Naive thymus-derived CD4-positive, alpha-beta T cell (primary cell): Measurements from ENCODE around the gene NT5C3B. TPM values are rescaled to one million over a fixed set of nuclear protein-coding genes. Genes with fewer than 3 reads are reported as not detected.

Experiments used
- ATAC-seq: fragments of 150-1000 bp; cut with Tn5 transposase; 2 replicates; pipeline ENCODE4 v1.10.0; 2021; ENCODE audit warnings: mild to moderate bottlenecking, moderate library complexity
- CTCF ChIA-PET: fragments of 350-600 bp; sonication (Branson Sonifier 250); formaldehyde crosslinking; loops from one replicate; lab custom pipeline; 2021; ENCODE audit warnings: antibody characterized with exemption; lab: Charles Lee
- POLR2A ChIA-PET: fragments of 350-600 bp; sonication (Branson Sonifier 250); formaldehyde crosslinking; loops from one replicate; lab custom pipeline; 2021; ENCODE audit warnings: antibody characterized with exemption, inconsistent platforms; lab: Charles Lee
- DNase-seq, 9 donors: peaks; one replicate each; pipeline versions ENCODE4 v3.0.0 to v3.0.0-alpha.2; 2020 to 2022; ENCODE audit warnings: mixed read lengths in 1 of 9
- H3K27ac ChIP-seq: one replicate; pipeline ENCODE4 v1.7.0; 2013; ENCODE audit warnings: mild to moderate bottlenecking, low read depth, low read length, moderate library complexity
- H3K27me3 ChIP-seq, 2 donors: one replicate each; pipeline ENCODE4 v1.7.0; 2013; ENCODE audit warnings: low read length in 2 of 2, mild to moderate bottlenecking in 2 of 2, moderate library complexity in 2 of 2; ENCODE audit not compliant: control insufficient read depth in 2 of 2, insufficient read depth in 2 of 2
- H3K36me3 ChIP-seq, 3 experiments: 1 replicate in 2 of 3; 2 replicates in 1 of 3; pipeline ENCODE4 v1.7.0; 2013; ENCODE audit warnings: low read length in 3 of 3, mild to moderate bottlenecking in 3 of 3, moderate library complexity in 1 of 3; ENCODE audit not compliant: insufficient read depth in 3 of 3, control insufficient read depth in 2 of 3
- H3K4me1 ChIP-seq, 2 donors: one replicate each; pipeline ENCODE4 v1.7.0; 2013; ENCODE audit warnings: low read length in 2 of 2, mild to moderate bottlenecking in 2 of 2, moderate library complexity in 1 of 2; ENCODE audit not compliant: control insufficient read depth in 2 of 2, insufficient read depth in 2 of 2
- H3K4me3 ChIP-seq: 2 replicates; pipeline ENCODE4 v1.7.0; 2013; ENCODE audit warnings: mild to moderate bottlenecking, low read length
- H3K9me3 ChIP-seq, 3 experiments: 1 replicate in 2 of 3; 2 replicates in 1 of 3; pipeline ENCODE4 v1.7.0; 2013; ENCODE audit warnings: low read length in 3 of 3; ENCODE audit not compliant: control insufficient read depth in 2 of 3
- H3K27ac Mint-ChIP-seq, 9 donors: one replicate each; pipeline ENCODE4 v1.8.0; 2020 to 2022; ENCODE audit warnings: mixed read lengths in 9 of 9, mild to moderate bottlenecking in 8 of 9, moderate library complexity in 5 of 9, inconsistent platforms in 2 of 9
- H3K27me3 Mint-ChIP-seq, 5 donors: one replicate each; pipeline ENCODE4 v1.8.0; 2021 to 2022; ENCODE audit warnings: mixed read lengths in 5 of 5, mild to moderate bottlenecking in 1 of 5
- H3K36me3 Mint-ChIP-seq, 5 donors: one replicate each; pipeline ENCODE4 v1.8.0; 2020 to 2022; ENCODE audit warnings: mixed read lengths in 5 of 5, mild to moderate bottlenecking in 3 of 5, inconsistent platforms in 1 of 5
- H3K4me1 Mint-ChIP-seq, 7 donors: one replicate each; pipeline ENCODE4 v1.8.0; 2020 to 2022; ENCODE audit warnings: mixed read lengths in 7 of 7, mild to moderate bottlenecking in 3 of 7, inconsistent platforms in 1 of 7
- H3K4me3 Mint-ChIP-seq, 10 donors: one replicate each; pipeline ENCODE4 v1.8.0; 2020 to 2022; ENCODE audit warnings: mild to moderate bottlenecking in 10 of 10, mixed read lengths in 10 of 10, moderate library complexity in 6 of 10, inconsistent platforms in 2 of 10
- H3K9me3 Mint-ChIP-seq, 11 donors: one replicate each; pipeline ENCODE4 v1.8.0; 2020 to 2022; ENCODE audit warnings: mixed read lengths in 11 of 11, mild to moderate bottlenecking in 4 of 11, inconsistent platforms in 1 of 11, moderate library complexity in 1 of 11
- intact Hi-C, 2 donors: fragments of 100-400 bp; cut with micrococcal nuclease; formaldehyde crosslinking; loops; one replicate each; pipeline ENCODE4 v1.15.1; 2023
- polyA plus RNA-seq, 2 donors: library from polyadenylated mRNA; unstranded; fragments of 300-500 nt; fragmentation: Illumina TruSeq; gene quantifications; one replicate each; pipeline ENCODE4 v1.2.3, GENCODE V29; 2021
- total RNA-seq, 6 experiments: library from RNA in 5 of 6; stranded (reverse) in 5 of 6; gene quantifications; 1 replicate in 5 of 6; 2 replicates in 1 of 6; pipeline ENCODE4 v1.2.3 and lab custom pipeline; 2021 to 2026

Gene NT5C3B
- total and polyA plus RNA-seq, 7 experiments from 2014 or later = 26.8 to 66.7 (median 38.8) TPM

DNA sequence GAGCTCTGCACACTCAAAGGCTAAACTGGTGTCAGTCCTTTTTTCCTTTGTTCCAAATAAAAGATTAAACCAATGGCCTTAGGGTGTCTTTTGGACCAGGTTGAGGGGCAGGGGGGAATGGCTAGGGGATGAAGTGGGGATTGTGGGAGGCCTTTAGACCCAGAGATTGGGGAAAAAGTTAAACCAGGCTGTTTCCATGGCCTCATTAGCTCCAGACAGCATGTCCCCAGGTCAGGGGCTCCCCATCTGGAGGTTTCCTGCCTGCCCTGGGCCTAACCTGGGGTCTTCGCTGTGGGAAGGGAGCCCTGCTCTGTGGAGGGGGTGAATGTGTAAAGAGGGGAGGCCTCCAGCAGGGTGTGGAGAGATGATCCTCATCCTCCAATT is 12.9 kb downstream of the NT5C3B start:
- ATAC-seq (no peak), DNase-seq (no peak)
- CTCF ChIA-PET = interaction anchor here (0.9 kb wide), 1 partner anchor 11 kb away, joined by 4 read pairs; the partner anchor contains the start of gene P3H4
- peaks cover 0 to 6% (median 0%) of the 10 kb centered on the region in 5 donors for H3K36me3 Mint-ChIP-seq
- H3K36me3 ChIP-seq = peaks cover 0 to 22% (median 2%) of the 10 kb centered on the region in 3 experiments
- no peaks in the 10 kb centered on the region for H3K4me1 ChIP-seq
- no peaks in the 10 kb centered on the region for H3K27me3 Mint-ChIP-seq
- POLR2A ChIA-PET = no interaction called here
- no peaks in the 10 kb centered on the region for H3K9me3 ChIP-seq
- H3K9me3 Mint-ChIP-seq = no peaks in the 10 kb centered on the region
- no peak overlapping the region for H3K4me3 ChIP-seq
- intact Hi-C loops = no loop called here
- H3K4me3 Mint-ChIP-seq = no peak overlapping the region
- no peak overlapping the region for H3K27ac ChIP-seq
- H3K27me3 ChIP-seq = no peaks in the 10 kb centered on the region
- no peak overlapping the region for H3K27ac Mint-ChIP-seq
- H3K4me1 Mint-ChIP-seq = no peaks in the 10 kb centered on the region

DNA sequence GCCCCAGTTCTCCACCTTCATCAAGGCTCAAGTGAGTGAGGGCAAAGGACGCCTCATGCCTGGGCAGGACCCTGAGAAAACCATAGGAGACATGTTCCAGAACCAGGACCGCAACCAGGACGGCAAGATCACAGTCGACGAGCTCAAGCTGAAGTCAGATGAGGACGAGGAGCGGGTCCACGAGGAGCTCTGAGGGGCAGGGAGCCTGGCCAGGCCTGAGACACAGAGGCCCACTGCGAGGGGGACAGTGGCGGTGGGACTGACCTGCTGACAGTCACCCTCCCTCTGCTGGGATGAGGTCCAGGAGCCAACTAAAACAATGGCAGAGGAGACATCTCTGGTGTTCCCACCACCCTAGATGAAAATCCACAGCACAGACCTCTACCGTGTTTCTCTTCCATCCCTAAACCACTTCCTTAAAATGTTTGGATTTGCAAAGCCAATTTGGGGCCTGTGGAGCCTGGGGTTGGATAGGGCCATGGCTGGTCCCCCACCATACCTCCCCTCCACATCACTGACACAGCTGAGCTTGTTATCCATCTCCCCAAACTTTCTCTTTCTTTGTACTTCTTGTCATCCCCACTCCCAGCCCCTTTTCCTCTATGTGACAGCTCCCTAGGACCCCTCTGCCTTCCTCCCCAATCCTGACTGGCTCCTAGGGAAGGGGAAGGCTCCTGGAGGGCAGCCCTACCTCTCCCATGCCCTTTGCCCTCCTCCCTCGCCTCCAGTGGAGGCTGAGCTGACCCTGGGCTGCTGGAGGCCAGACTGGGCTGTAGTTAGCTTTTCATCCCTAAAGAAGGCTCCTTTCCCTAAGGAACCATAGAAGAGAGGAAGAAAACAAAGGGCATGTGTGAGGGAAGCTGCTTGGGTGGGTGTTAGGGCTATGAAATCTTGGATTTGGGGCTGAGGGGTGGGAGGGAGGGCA is 13.6 kb downstream of the NT5C3B start:
- ATAC-seq = no peak
- POLR2A ChIA-PET = no interaction called here

GRCh38 chr17:41821776-41822175 is 14.3 kb downstream of the NT5C3B start:
- Mint-ChIP-seq H3K27ac (no peak overlapping the region), H3K4me3 (no peak overlapping the region), H3K4me1 (no peaks in the 10 kb centered on the region), H3K36me3 (peaks cover 0 to 4% (median 0%) of the 10 kb centered on the region in 5 donors), H3K9me3 (no peaks in the 10 kb centered on the region), H3K27me3 (no peaks in the 10 kb centered on the region)
- H3K36me3 ChIP-seq = peaks cover 0 to 13% (median 2%) of the 10 kb centered on the region in 3 experiments
- H3K4me1 ChIP-seq = no peaks in the 10 kb centered on the region
- ATAC-seq (no peak), DNase-seq (no peak)
- no peaks in the 10 kb centered on the region for H3K27me3 ChIP-seq
- intact Hi-C loops = no loop called here
- ChIA-PET CTCF (no interaction called here), POLR2A (no interaction called here)
- no peaks in the 10 kb centered on the region for H3K9me3 ChIP-seq
- no peak overlapping the region for H3K4me3 ChIP-seq
- no peak overlapping the region for H3K27ac ChIP-seq

More for the DNA sequence above, 13.6 kb downstream of the NT5C3B start:
- CTCF ChIA-PET = interaction anchor here (0.9 kb wide), 1 partner anchor 11 kb away, joined by 4 read pairs; the partner anchor contains the start of gene P3H4
- Mint-ChIP-seq H3K27me3 (no peaks in the 10 kb centered on the region), H3K9me3 (no peaks in the 10 kb centered on the region), H3K36me3 (peaks cover 0 to 4% (median 0%) of the 10 kb centered on the region in 5 donors), H3K27ac (peak overlapping the region in 1 of 9 donors; percentile 36), H3K4me1 (no peaks in the 10 kb centered on the region), H3K4me3 (no peak overlapping the region)
- H3K36me3 ChIP-seq = peaks cover 0 to 16% (median 2%) of the 10 kb centered on the region in 3 experiments
- DNase-seq = no peak
- H3K27me3 ChIP-seq = no peaks in the 10 kb centered on the region
- H3K4me3 ChIP-seq = no peak overlapping the region
- intact Hi-C loops = no loop called here
- no peaks in the 10 kb centered on the region for H3K9me3 ChIP-seq
- no peak overlapping the region for H3K27ac ChIP-seq
- H3K4me1 ChIP-seq = no peaks in the 10 kb centered on the region

GRCh38 chr17:41818024-41818423 is 18.0 kb downstream of the NT5C3B start:
- ChIA-PET CTCF (interaction anchor here (0.6 kb wide), 1 partner anchor 24 kb away, joined by 3 read pairs; no protein-coding TSS in a partner anchor), POLR2A (no interaction called here)
- H3K4me3 ChIP-seq = no peak overlapping the region
- no peaks in the 10 kb centered on the region for H3K27me3 ChIP-seq
- ATAC-seq (no peak), DNase-seq (no peak)
- no peak overlapping the region for H3K27ac ChIP-seq
- Mint-ChIP-seq H3K27ac (peak overlapping the region in 1 of 9 donors; percentile 25), H3K4me1 (peaks cover 0 to 5% (median 4%) of the 10 kb centered on the region in 7 donors), H3K36me3 (no peaks in the 10 kb centered on the region), H3K27me3 (peaks cover 0 to 6% (median 0%) of the 10 kb centered on the region in 5 donors), H3K9me3 (no peaks in the 10 kb centered on the region), H3K4me3 (no peak overlapping the region)
- intact Hi-C loops = no loop called here
- H3K9me3 ChIP-seq = no peaks in the 10 kb centered on the region
- H3K36me3 ChIP-seq = no peaks in the 10 kb centered on the region
- no peaks in the 10 kb centered on the region for H3K4me1 ChIP-seq

- Histone ChIP-seq H3K4me3 (no peak overlapping the region), H3K27ac (no peak overlapping the region), H3K4me1 (peaks cover 0 to 9% of the 10 kb centered on the region in 2 donors), H3K36me3 (no peaks in the 10 kb centered on the region), H3K27me3 (no peaks in the 10 kb centered on the region), H3K9me3 (no peaks in the 10 kb centered on the region)
- DNase-seq = no peak
- intact Hi-C loops = no loop called here
- Mint-ChIP-seq H3K27me3 (peaks cover 0 to 15% (median 0%) of the 10 kb centered on the region in 5 donors), H3K36me3 (no peaks in the 10 kb centered on the region), H3K9me3 (peaks cover 0 to 2% (median 0%) of the 10 kb centered on the region in 11 donors), H3K27ac (no peak overlapping the region), H3K4me1 (peaks cover 5 to 10% (median 8%) of the 10 kb centered on the region in 7 donors), H3K4me3 (no peak overlapping the region)
- ChIA-PET CTCF (no interaction called here), POLR2A (no interaction called here)
- no peak for ATAC-seq
Observed at GRCh38 chr17:41816637-41817320, 19.3 kb downstream of the NT5C3B start.

DNA sequence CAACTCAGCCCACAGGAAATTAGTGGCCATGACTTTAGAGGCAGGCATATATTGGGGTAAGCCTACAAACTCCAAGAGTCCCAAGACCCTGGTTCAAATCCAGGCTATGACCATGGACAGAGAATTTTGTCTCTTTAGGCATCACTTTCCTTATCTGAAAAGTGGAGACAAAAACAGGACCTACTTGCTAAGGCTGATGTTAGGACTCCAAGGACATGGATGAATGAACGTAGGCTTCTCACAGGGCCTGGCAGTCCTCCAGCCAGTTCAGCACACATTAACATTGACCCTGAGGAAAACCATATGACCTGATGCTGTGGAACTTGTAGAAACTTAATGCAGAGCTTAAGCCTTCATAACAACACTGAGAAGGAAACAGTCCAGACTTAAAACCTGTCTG is 21.8 kb downstream of the NT5C3B start:
- Mint-ChIP-seq H3K9me3 (peaks cover 0 to 2% (median 0%) of the 10 kb centered on the region in 11 donors), H3K4me1 (peaks cover 14 to 25% (median 21%) of the 10 kb centered on the region in 7 donors), H3K27ac (peak overlapping the region in 1 of 9 donors; percentile 31), H3K4me3 (peak overlapping the region in 4 of 10 donors; percentile 25 to 64 (median 50)), H3K27me3 (peaks cover 0 to 22% (median 0%) of the 10 kb centered on the region in 5 donors), H3K36me3 (peaks cover 0 to 2% (median 0%) of the 10 kb centered on the region in 5 donors)
- ChIA-PET CTCF (interaction anchor here (1.1 to 1.3 kb wide), 2 partner anchors 12 to 76 kb away, joined by 3 to 4 read pairs; no protein-coding TSS in a partner anchor), POLR2A (no interaction called here)
- intact Hi-C loops = no loop called here
- no peak for DNase-seq
- Histone ChIP-seq H3K4me3 (no peak overlapping the region), H3K36me3 (no peaks in the 10 kb centered on the region), H3K9me3 (no peaks in the 10 kb centered on the region), H3K4me1 (peaks cover 10 to 16% of the 10 kb centered on the region in 2 donors), H3K27ac (no peak overlapping the region), H3K27me3 (no peaks in the 10 kb centered on the region)
- ATAC-seq = no peak
